ACC112 (cell line): ENCODE data around the gene RAD51B.

Source experiments
- H2AFZ ChIP-seq: fragments of 200-600 bp; sonication (generic); one replicate; pipeline ENCODE4 v1.6.0; 2017; ENCODE audit warnings: antibody characterized with exemption, low read length; ENCODE audit not compliant: unreplicated experiment
- H3K27ac ChIP-seq: fragments of 200-600 bp; sonication (generic); 2 replicates; pipeline ENCODE4 v1.5.1; 2014; ENCODE audit warnings: low read depth, mild to moderate bottlenecking, antibody characterized with exemption, low read length, moderate library complexity
- H3K27me3 ChIP-seq: fragments of 200-600 bp; sonication (generic); 2 replicates; pipeline ENCODE4 v1.6.1; 2014; ENCODE audit warnings: mild to moderate bottlenecking, antibody characterized with exemption, low read length, moderate library complexity, mixed read lengths; ENCODE audit not compliant: insufficient read depth
- H3K36me3 ChIP-seq: fragments of 200-600 bp; sonication (generic); 2 replicates; pipeline ENCODE4 v1.6.1; 2016; ENCODE audit warnings: mild to moderate bottlenecking, antibody characterized with exemption, low read length, moderate library complexity, mixed read lengths; ENCODE audit not compliant: insufficient read depth
- H3K4me1 ChIP-seq: fragments of 200-600 bp; sonication (generic); one replicate; pipeline ENCODE4 v1.6.1; 2016; ENCODE audit warnings: low read length, mixed read lengths; ENCODE audit not compliant: insufficient read depth, unreplicated experiment, control insufficient read depth
- H3K4me3 ChIP-seq: fragments of 200-600 bp; sonication (generic); 2 replicates; pipeline ENCODE4 v1.5.1; 2014; ENCODE audit warnings: mild to moderate bottlenecking, low read depth, low read length
- H3K79me2 ChIP-seq: fragments of 200-600 bp; sonication (generic); one replicate; pipeline ENCODE4 v1.6.0; 2016; ENCODE audit warnings: low read length; ENCODE audit not compliant: control insufficient read depth, unreplicated experiment, insufficient read depth

Gene RAD51B

GRCh38 chr14:68208626-68209317, 389.2 kb downstream of the RAD51B start:
- H3K4me3 ChIP-seq = no peak overlapping the region
- 0 out of 2 replicates have a peak overlapping the region, but pooled peaks have one; percentile 1 for H3K27ac ChIP-seq
- no peaks in the 10 kb centered on the region for H3K36me3 ChIP-seq
- no peak overlapping the region for H2AFZ ChIP-seq
- H3K27me3 ChIP-seq = no peaks in the 10 kb centered on the region
- H3K79me2 ChIP-seq = no peaks in the 10 kb centered on the region
- peaks cover 35% of the 10 kb centered on the region for H3K4me1 ChIP-seq

GRCh38 chr14:68210729-68211299, 391.2 kb downstream of the RAD51B start:
- H2AFZ ChIP-seq = peak overlapping the region; percentile 49
- peak overlapping the region; percentile 63 for H3K4me3 ChIP-seq
- H3K79me2 ChIP-seq = no peaks in the 10 kb centered on the region
- no peaks in the 10 kb centered on the region for H3K27me3 ChIP-seq
- peak overlapping the region; percentile 84 for H3K27ac ChIP-seq
- H3K36me3 ChIP-seq = no peaks in the 10 kb centered on the region
- peaks cover 35% of the 10 kb centered on the region for H3K4me1 ChIP-seq

GRCh38 chr14:68211421-68211820, 391.8 kb downstream of the RAD51B start:
- no peaks in the 10 kb centered on the region for H3K36me3 ChIP-seq
- H3K27ac ChIP-seq = peak overlapping the region; percentile 84
- peak overlapping the region; percentile 63 for H3K4me3 ChIP-seq
- peaks cover 35% of the 10 kb centered on the region for H3K4me1 ChIP-seq
- H3K27me3 ChIP-seq = no peaks in the 10 kb centered on the region
- no peak overlapping the region for H2AFZ ChIP-seq
- H3K79me2 ChIP-seq = no peaks in the 10 kb centered on the region

- Histone ChIP-seq H3K4me3 (no peak overlapping the region), H3K27ac (peak overlapping the region; percentile 84), H3K79me2 (no peaks in the 10 kb centered on the region), H3K36me3 (no peaks in the 10 kb centered on the region), H2AFZ (no peak overlapping the region), H3K4me1 (peaks cover 35% of the 10 kb centered on the region), H3K27me3 (no peaks in the 10 kb centered on the region)
These were observed 392.3 kb downstream of the RAD51B start for GRCh38 chr14:68211886-68212285.

- no peak overlapping the region for H3K27ac ChIP-seq
- no peak overlapping the region for H3K4me3 ChIP-seq
- H3K79me2 ChIP-seq = no peaks in the 10 kb centered on the region
- H3K36me3 ChIP-seq = no peaks in the 10 kb centered on the region
- H3K27me3 ChIP-seq = no peaks in the 10 kb centered on the region
- no peak overlapping the region for H2AFZ ChIP-seq
- peaks cover 35% of the 10 kb centered on the region for H3K4me1 ChIP-seq
These were observed 392.8 kb downstream of the RAD51B start for GRCh38 chr14:68212361-68212760.

GRCh38 chr14:68214431-68214830, 394.9 kb downstream of the RAD51B start:
- Histone ChIP-seq H3K79me2 (no peaks in the 10 kb centered on the region), H3K27ac (no peak overlapping the region), H3K4me1 (peaks cover 21% of the 10 kb centered on the region), H3K27me3 (no peaks in the 10 kb centered on the region), H2AFZ (no peak overlapping the region), H3K4me3 (no peak overlapping the region), H3K36me3 (no peaks in the 10 kb centered on the region)

- no peak overlapping the region for H3K27ac ChIP-seq
- H2AFZ ChIP-seq = no peak overlapping the region
- H3K27me3 ChIP-seq = no peaks in the 10 kb centered on the region
- no peak overlapping the region for H3K4me3 ChIP-seq
- no peaks in the 10 kb centered on the region for H3K36me3 ChIP-seq
- H3K4me1 ChIP-seq = peaks cover 10% of the 10 kb centered on the region
- H3K79me2 ChIP-seq = no peaks in the 10 kb centered on the region
These were observed 396.1 kb downstream of the RAD51B start for GRCh38 chr14:68215629-68216028.

- no peak overlapping the region for H3K27ac ChIP-seq
- H3K4me3 ChIP-seq = no peak overlapping the region
- H3K4me1 ChIP-seq = peaks cover 9% of the 10 kb centered on the region
- H3K79me2 ChIP-seq = no peaks in the 10 kb centered on the region
- H3K27me3 ChIP-seq = no peaks in the 10 kb centered on the region
- H2AFZ ChIP-seq = no peak overlapping the region
- no peaks in the 10 kb centered on the region for H3K36me3 ChIP-seq
These were observed 396.5 kb downstream of the RAD51B start for GRCh38 chr14:68216079-68216478.

- Histone ChIP-seq H3K36me3 (no peaks in the 10 kb centered on the region), H3K79me2 (no peaks in the 10 kb centered on the region), H3K27me3 (no peaks in the 10 kb centered on the region), H2AFZ (no peak overlapping the region), H3K4me1 (peaks cover 3% of the 10 kb centered on the region), H3K4me3 (no peak overlapping the region), H3K27ac (no peak overlapping the region)
These were observed 397.4 kb downstream of the RAD51B start for GRCh38 chr14:68216957-68217356.

GRCh38 chr14:68217791-68218340, 398.3 kb downstream of the RAD51B start:
- Histone ChIP-seq H3K79me2 (no peaks in the 10 kb centered on the region), H3K36me3 (no peaks in the 10 kb centered on the region), H2AFZ (no peak overlapping the region), H3K4me1 (no peaks in the 10 kb centered on the region), H3K4me3 (no peak overlapping the region), H3K27me3 (no peaks in the 10 kb centered on the region), H3K27ac (no peak overlapping the region)

GRCh38 chr14:68219407-68219806, 399.8 kb downstream of the RAD51B start:
- Histone ChIP-seq H3K4me3 (no peak overlapping the region), H3K79me2 (no peaks in the 10 kb centered on the region), H2AFZ (no peak overlapping the region), H3K27ac (no peak overlapping the region), H3K36me3 (no peaks in the 10 kb centered on the region), H3K4me1 (no peaks in the 10 kb centered on the region), H3K27me3 (no peaks in the 10 kb centered on the region)
